ENCODE results near the gene PIK3IP1.
"Not testable (repeated sequence)": the region's sequence is repeated elsewhere in the genome, so short reads cannot be mapped to it uniquely, and the experiment has no call there.

The PIK3IP1 gene

DNA sequence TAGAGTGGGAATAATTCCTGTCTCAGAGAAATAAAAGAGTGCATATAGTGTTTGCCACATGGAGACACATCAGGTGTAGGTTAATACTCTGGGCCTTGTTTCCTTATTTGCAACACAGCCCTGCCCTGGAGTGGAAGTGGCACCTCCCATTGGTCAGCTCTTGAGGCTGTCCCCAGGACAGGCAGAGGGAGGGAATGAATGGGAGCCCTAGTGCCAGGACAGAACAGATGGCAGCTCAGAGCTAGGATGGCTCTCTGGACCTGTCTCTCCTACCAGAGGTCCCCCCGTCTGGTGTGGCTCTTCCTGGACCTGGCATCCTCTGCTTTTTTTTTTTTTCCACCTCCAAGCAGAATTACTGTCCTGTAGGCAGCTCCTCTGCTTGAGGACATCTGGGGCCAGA lies 44.6 kb downstream of the PIK3IP1 start:
- DNase-seq = no peak

DNA sequence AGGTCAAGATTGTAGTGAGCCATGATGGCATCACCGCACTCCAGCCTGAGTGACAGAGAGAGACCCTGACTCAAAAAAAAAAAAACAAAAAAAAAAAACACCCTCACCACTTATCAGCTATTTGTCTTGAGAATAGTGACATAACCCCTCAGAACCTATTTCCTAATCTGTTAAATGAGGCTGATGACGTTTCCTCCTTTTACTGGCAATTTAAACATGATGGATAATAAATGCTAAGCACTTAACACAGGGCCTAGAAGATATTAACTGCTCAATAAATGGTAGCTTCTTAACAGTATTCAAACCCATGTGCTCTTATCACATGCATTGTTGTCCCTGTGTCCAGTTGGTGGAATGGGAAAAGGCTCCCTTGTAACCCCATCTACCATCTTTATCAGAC lies 45.6 kb downstream of the PIK3IP1 start:
- DNase-seq = no peak

DNA sequence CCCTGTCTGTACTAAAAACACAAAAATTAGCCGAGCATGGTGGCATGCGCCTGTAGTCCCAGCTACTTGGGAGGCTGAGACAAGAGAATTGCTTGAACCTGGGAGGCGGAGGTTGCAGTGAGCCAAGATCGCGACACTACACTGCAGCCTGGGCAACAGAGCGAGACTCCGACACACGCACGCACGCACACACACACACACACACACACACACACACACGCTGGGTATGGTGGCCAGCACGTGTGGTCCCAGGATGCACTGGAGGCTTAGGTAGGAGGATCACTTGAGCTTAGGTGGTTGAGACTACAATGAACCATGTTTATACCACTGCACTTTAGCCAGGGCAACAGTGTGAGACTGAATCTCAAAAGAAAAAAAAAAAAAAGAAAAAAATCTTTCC lies 46.3 kb downstream of the PIK3IP1 start:
- not testable (repeated sequence) for DNase-seq

DNA sequence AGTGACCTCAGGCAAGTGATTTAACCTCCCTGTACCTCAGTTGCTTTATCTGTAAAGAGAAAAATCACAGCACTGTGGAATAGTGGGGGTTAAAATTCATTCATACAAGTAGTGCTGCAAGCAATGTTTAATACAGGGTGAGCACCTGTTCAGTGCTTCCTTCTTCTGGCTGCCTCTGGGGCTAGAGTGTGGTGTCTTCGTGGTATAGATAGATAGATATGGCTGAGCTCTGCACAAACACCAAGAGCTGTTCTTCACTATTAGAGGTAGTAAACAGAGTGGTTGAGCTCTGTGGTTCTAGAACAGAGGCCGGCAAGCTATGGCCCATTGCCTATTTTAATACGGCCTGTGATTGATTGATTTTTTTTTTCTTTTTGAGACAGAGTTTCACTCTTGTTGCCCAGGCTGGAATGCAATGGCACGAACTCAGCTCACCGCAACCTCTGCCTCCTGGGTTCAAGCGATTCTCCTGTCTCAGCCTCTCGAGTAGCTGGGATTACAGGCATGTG lies 47.3 kb downstream of the PIK3IP1 start:
- DNase-seq = no peak

DNA sequence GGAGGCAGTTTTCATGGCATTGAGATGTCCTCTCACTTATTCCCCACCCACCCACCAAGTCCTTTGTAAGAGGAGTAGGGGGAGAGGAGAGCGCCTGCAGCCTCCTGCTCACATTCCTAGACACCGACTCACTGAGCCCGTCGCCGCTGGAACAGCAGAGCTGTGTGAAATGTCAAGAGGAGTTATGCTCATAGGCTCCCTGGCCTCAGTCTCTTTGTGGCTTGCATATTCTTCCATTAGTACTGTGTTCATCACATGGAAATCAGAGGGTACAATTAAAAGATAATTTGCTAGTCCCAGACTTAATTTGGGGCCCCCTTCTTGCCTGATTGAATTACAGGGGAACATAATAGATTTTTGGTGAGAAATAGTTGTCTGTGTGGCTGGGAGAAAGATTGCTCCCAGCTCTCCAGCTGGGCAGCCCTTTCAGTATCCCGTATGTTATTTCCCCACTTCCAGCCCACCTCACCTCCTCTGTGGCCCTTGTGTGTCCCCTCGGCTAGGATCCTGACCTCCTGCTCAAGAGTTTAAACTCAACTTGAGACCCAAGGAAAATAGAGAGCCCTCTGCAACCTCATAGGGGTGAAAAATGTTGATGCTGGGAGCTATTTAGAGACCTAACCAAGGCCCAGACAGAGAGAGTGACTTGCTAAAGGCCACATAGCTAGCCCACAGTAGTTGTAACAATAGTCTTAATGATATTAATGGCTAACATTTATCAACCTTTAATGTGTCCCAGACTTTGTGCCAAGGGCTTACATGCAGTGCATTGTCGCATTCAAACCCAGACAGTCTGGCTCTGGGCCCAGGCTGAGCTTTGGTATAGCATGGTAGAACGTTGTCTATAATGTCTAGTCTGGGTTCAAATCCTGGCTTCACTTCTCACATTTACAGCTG lies 48.0 kb downstream of the PIK3IP1 start:
- no peak for DNase-seq

DNA sequence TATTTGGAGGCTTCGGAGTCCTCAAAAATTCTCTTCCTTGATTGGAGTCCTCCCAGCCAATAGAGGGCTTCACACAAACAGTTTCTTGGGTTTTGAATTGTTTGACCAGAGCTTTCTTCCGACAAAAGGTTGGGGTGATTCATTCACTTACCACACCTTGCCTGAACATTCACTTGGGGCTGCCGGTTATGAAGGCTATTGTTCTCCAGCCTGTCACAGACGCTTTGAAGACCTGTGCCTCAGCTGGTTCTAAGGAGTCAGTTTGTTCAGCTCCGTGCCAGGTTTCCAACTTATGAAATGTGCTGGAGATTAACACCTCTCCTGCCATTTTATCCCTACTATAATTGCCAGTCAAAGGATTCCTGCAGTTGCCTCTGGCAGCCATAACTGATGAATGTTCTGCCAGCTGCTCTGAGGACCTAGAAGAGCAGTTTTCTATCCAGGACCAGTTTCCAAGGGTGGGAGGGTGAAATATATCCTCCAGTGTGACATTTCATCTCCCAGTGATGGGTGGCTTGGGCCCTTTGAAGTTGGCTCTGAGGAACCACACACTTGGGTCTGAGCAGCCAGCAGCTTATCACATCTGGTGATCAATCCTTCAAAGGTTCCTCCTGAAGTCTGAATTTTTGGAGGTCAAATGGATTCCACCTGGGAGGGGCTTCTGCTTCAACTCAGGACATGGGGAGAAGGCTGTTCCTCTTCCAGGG lies 48.8 kb downstream of the PIK3IP1 start:
- DNase-seq = no peak

DNA sequence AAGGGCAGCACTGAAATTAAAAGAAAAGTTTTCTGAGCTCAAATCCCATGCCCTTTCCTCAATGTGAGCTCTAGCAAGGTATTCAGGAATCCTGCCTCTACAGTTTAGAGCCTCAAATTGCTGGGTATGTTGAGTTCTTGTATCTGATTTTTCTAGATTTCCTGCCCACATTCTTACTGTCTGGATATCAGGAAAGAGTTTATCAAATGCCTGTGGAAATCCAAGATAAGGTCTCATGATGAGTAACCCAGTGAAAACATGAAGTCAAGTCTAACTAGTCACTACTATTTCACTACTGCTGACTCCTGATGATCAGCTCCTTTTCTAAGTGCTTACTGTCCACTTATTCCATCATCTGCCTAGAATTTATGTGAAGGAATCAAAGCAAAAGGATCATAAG lies 50.4 kb downstream of the PIK3IP1 start:
- no peak for DNase-seq

DNA sequence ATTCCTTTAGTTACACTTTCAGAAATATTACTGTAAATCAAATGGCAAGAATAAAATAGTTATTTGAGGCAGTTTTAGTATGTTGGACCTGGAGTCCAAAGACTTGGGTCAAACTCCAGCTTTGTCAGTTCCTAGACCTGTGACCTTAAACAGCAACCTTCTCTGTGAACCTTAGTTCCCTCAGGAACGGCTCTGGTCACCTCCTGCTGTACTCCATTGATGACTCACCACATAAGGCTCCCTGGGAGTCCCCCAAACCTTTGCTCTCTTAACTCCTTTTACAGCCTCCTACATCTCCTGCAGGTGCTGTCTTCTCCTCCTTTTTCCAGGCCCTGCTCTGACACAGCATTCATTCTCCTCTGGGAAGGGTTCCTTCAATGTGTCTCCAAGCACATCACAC lies 51.1 kb downstream of the PIK3IP1 start:
- DNase-seq = no peak

DNA sequence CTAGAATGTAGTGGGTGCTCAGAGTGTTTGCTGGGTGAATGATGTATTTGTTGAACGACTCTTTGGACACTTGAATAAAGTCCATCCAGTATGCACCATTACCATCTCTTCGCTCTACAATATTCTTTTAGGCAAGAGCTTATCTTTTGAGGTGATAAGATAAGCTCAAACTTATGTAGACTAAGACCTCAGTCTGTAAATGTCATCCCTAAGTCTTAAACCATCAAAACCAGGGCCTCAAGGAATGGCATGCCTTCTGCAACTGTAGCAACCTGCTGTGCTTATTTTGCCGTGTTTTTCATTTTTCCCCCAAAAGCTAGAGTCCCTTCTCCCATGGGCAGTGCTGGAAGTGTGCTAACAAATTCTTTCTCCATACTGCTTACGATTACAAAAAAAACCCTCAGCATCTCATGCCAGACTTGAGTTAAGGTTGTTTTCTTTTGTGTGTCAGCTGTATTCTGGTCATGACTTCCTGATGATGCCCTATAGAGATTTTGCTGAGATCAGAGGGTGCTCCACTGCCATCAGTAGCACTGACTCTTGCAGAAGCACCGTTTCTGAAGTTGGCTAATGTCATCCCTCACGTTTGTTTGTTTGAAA lies 52.4 kb downstream of the PIK3IP1 start:
- DNase-seq = no peak

DNA sequence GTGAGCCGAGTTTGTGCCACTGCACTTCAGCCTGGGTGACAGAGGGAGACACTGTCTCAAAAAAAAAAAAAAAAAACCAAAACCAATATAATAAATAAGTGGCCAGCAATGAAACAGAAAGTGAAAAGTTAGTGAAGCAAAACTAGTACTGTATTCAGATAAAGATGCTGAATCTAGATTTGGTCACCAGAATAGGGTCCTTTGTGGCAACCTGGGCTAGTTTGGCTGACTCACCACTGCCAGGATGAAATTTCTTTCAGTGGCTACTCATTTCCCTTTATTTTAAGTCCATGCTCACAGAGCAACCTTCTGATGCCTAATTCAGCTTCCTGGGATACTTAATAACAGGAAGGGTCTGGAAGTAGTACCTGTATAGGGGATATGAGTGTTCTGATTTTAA lies 54.2 kb downstream of the PIK3IP1 start:
- no peak for DNase-seq

DNA sequence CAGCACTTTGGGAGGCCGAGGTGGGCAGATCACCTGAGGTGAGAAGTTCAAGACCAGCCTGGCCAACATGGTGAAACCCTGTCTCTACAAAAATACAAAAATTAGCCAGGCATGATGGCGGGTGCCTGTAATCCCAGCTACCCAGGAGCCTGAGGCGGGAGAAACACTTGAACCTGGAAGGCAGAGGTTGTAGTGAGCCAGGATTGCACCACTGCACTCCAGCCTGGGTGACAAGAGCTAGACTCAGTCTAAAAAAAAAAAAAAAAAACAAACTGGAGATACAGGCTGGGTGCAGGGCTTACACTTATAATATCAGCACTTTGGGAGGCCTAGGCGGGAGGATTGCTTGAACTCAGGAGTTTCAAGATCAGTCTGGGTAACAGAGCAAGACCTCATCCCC lies 56.2 kb downstream of the PIK3IP1 start:
- not testable (repeated sequence) for DNase-seq

DNA sequence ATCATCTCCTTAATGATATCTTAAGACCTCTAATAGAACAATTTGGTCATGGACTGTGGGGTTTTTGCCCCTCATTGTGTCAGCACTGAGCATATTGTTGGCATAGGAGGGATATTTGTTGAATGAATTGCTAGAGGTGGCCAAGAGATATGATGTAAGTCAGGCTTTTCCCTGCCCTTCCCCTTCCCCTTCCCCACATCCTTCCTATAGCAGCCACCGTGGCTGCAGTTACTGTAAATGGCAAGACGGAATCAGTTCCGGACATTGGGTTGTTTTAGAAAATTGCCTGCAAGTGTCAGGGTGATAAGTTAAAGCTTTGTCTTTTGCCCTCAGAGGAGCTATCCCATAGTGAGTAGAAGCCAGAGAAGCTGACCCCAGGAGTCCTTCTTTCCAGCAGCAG lies 57.2 kb downstream of the PIK3IP1 start:
- DNase-seq = no peak

DNA sequence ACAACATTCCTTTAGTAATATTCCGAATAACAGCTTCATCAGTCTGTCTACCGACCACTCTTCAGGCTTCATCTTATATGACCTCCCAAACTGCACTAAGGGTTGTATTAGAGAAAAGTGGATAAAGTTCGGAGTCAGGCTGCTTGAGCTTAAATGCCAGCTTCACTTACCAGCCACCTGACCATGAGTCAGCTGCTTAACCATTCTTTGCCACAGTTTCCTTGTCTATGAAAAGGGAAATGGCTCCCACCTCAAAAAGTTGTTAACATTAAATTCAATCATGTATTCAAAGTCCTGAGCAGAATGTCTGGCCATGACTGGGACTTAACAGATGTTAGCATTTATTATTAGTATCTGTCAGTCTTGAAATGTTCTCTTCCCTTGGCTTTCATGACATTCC lies 59.3 kb downstream of the PIK3IP1 start:
- no peak for DNase-seq
